HEK293 (cell line): ENCODE data around the gene KCNV2.
"Not testable (repeated sequence)": the region's sequence is repeated elsewhere in the genome, so short reads cannot be mapped to it uniquely, and the experiment has no call there.

Experiments used
- CTCF ChIA-PET: fragments of 350-600 bp; formaldehyde crosslinking; extraction: SDS; loops from one replicate; lab custom pipeline; 2021; ENCODE audit warnings: antibody characterized with exemption; lab: Yijun Ruan, JAX
- POLR2A ChIA-PET: fragments of 300-600 bp; formaldehyde crosslinking; extraction: SDS; loops from one replicate; lab custom pipeline; 2020; ENCODE audit warnings: antibody characterized with exemption, inconsistent platforms; lab: Yijun Ruan, JAX
- H3K27ac ChIP-seq: fragments of 200-500 bp; sonication (Bioruptor generic); 2 replicates; pipeline ENCODE4 v1.5.1; 2014; ENCODE audit warnings: low read depth, low read length, control low read depth, inconsistent platforms; ENCODE audit errors: extremely low read depth
- H3K36me3 ChIP-seq, 2 experiments: fragments of 200-500 bp in 1 of 2; sonication (Bioruptor generic) in 1 of 2; 1 replicate in 1 of 2; 2 replicates in 1 of 2; pipeline ENCODE4 v1.5.1; 2014 to 2017; ENCODE audit warnings: inconsistent platforms in 2 of 2, low read length in 2 of 2; ENCODE audit not compliant: control insufficient read depth in 2 of 2, insufficient read depth in 1 of 2
- H3K4me1 ChIP-seq: fragments of 200-500 bp; sonication (Bioruptor generic); 2 replicates; pipeline ENCODE4 v1.5.1; 2014; ENCODE audit warnings: mild to moderate bottlenecking, low read length, inconsistent platforms; ENCODE audit not compliant: control insufficient read depth, insufficient read depth
- H3K4me3 ChIP-seq: 2 replicates; pipeline ENCODE4 v1.5.1; 2011; ENCODE audit warnings: low read depth, mild to moderate bottlenecking, control low read depth, low read length, moderate library complexity
- H3K9me3 ChIP-seq: fragments of 200-500 bp; sonication (Bioruptor generic); 2 replicates; pipeline ENCODE4 v1.5.1; 2014; ENCODE audit warnings: low read depth, low read length, inconsistent platforms; ENCODE audit not compliant: control insufficient read depth, insufficient read depth
- GLI2 ChIP-seq: fragments of 450-650 bp; formaldehyde crosslinking; IDR thresholded peaks from 2 replicates; pipeline ENCODE4; 2017; ENCODE audit warnings: missing biosample characterization, missing genetic modification characterization, low read depth, borderline replicate concordance
- IKZF3 ChIP-seq: fragments of 450-650 bp; IDR thresholded peaks from 2 replicates; pipeline ENCODE4 v1.5.0; 2018; ENCODE audit warnings: missing biosample characterization, mild to moderate bottlenecking, missing genetic modification characterization, moderate library complexity
- INSM2 ChIP-seq: fragments of 450-650 bp; formaldehyde crosslinking; IDR thresholded peaks from 2 replicates; pipeline ENCODE4 v1.5.1; 2016; ENCODE audit warnings: missing biosample characterization, missing genetic modification characterization
- KLF7 ChIP-seq: fragments of 450-650 bp; formaldehyde crosslinking; IDR thresholded peaks from 2 replicates; pipeline ENCODE4 v1.5.1; 2016; ENCODE audit warnings: missing biosample characterization, missing genetic modification characterization, borderline replicate concordance
- ZBTB20 ChIP-seq: fragments of 450-650 bp; formaldehyde crosslinking; IDR thresholded peaks from 2 replicates; pipeline ENCODE4 v1.5.1; 2016; ENCODE audit warnings: missing biosample characterization, missing genetic modification characterization
- ZNF121 ChIP-seq: fragments of 450-650 bp; formaldehyde crosslinking; IDR thresholded peaks from 2 replicates; pipeline ENCODE4 v1.5.1; 2016; ENCODE audit warnings: missing biosample characterization, missing genetic modification characterization
- ZNF138 ChIP-seq: fragments of 450-650 bp; formaldehyde crosslinking; IDR thresholded peaks from 2 replicates; pipeline ENCODE4 v1.5.1; 2016; ENCODE audit warnings: missing biosample characterization, missing genetic modification characterization, borderline replicate concordance
- ZNF146 ChIP-seq: fragments of 450-650 bp; formaldehyde crosslinking; IDR thresholded peaks from 2 replicates; pipeline ENCODE4 v1.5.1; 2016; ENCODE audit warnings: missing biosample characterization, missing genetic modification characterization
- ZNF2 ChIP-seq: fragments of 450-650 bp; formaldehyde crosslinking; IDR thresholded peaks from 2 replicates; pipeline ENCODE4 v1.5.1; 2016; ENCODE audit warnings: missing biosample characterization, missing genetic modification characterization
- ZNF211 ChIP-seq: fragments of 450-650 bp; formaldehyde crosslinking; IDR thresholded peaks from 2 replicates; pipeline ENCODE4 v1.5.1; 2016; ENCODE audit warnings: low read depth, missing biosample characterization, missing genetic modification characterization
- ZNF26 ChIP-seq: fragments of 450-650 bp; formaldehyde crosslinking; IDR thresholded peaks from 2 replicates; pipeline ENCODE4 v1.5.1; 2016; ENCODE audit warnings: missing biosample characterization, missing genetic modification characterization
- ZNF335 ChIP-seq: fragments of 450-650 bp; formaldehyde crosslinking; conservative IDR thresholded peaks from 2 replicates; pipeline ENCODE4 v1.5.1; 2016; ENCODE audit warnings: missing biosample characterization, missing genetic modification characterization
- ZNF341 ChIP-seq: fragments of 450-650 bp; formaldehyde crosslinking; IDR thresholded peaks from 2 replicates; pipeline ENCODE4; 2016; ENCODE audit warnings: low read depth, missing biosample characterization, missing genetic modification characterization
- ZNF416 ChIP-seq: fragments of 450-650 bp; formaldehyde crosslinking; IDR thresholded peaks from 2 replicates; pipeline ENCODE4 v1.5.1; 2016; ENCODE audit warnings: missing biosample characterization, missing genetic modification characterization
- ZNF426 ChIP-seq: fragments of 450-650 bp; formaldehyde crosslinking; IDR thresholded peaks from 2 replicates; pipeline ENCODE4 v1.5.1; 2017; ENCODE audit warnings: missing biosample characterization, missing genetic modification characterization, mild to moderate bottlenecking, inconsistent platforms, moderate library complexity
- ZNF449 ChIP-seq: fragments of 450-650 bp; formaldehyde crosslinking; IDR thresholded peaks from 2 replicates; pipeline ENCODE4 v1.5.1; 2017; ENCODE audit warnings: missing biosample characterization, mild to moderate bottlenecking, missing genetic modification characterization, moderate library complexity
- ZNF549 ChIP-seq: fragments of 450-650 bp; IDR thresholded peaks from 2 replicates; pipeline ENCODE4 v1.5.1; 2018; ENCODE audit warnings: missing biosample characterization, missing genetic modification characterization, mild to moderate bottlenecking, inconsistent platforms, moderate library complexity
- ZNF677 ChIP-seq: fragments of 450-650 bp; IDR thresholded peaks from 2 replicates; pipeline ENCODE4 v1.5.0; 2018; ENCODE audit warnings: missing biosample characterization, mild to moderate bottlenecking, missing genetic modification characterization, moderate library complexity
- ZNF692 ChIP-seq: fragments of 450-650 bp; formaldehyde crosslinking; IDR thresholded peaks from 2 replicates; pipeline ENCODE4 v1.5.1; 2016; ENCODE audit warnings: missing biosample characterization, missing genetic modification characterization
- ZNF785 ChIP-seq: fragments of 450-650 bp; formaldehyde crosslinking; IDR thresholded peaks from 2 replicates; pipeline ENCODE4 v1.5.1; 2016; ENCODE audit warnings: missing biosample characterization, missing genetic modification characterization

The KCNV2 gene

GRCh38 chr9:2707256-2707655 lies 10.1 kb upstream of the KCNV2 start:
- H3K4me3 ChIP-seq, H3K4me1 ChIP-seq, POLR2A ChIA-PET, H3K36me3 ChIP-seq, H3K27ac ChIP-seq, H3K9me3 ChIP-seq: not testable (repeated sequence)
- CTCF ChIA-PET = interaction anchor here (1.0 to 1.3 kb wide), 2 partner anchors 20 to 152 kb away, joined by 4 to 8 read pairs; no protein-coding TSS in a partner anchor
- peak; percentile 80 for TF ChIP-seq ZNF146 (tag by site-specific recombination)

- no peaks in the 10 kb centered on the region for H3K9me3 ChIP-seq
- ChIA-PET CTCF (no interaction called here), POLR2A (interaction anchor here (0.5 kb wide), 1 partner anchor 500 kb away, joined by 5 read pairs; no protein-coding TSS in a partner anchor)
- no peak overlapping the region for H3K4me3 ChIP-seq
- TF ChIP-seq ZNF692 (no peak), GLI2 (tag by site-specific recombination) (no peak), ZNF121 (tag by site-specific recombination) (no peak), IKZF3 (no peak), KLF7 (no peak), ZNF341 (tag by site-specific recombination) (no peak), ZNF2 (no peak), ZNF26 (tag by site-specific recombination) (no peak), INSM2 (no peak), ZNF138 (no peak), ZBTB20 (tag by site-specific recombination) (no peak), ZNF449 (no peak), ZNF211 (tag by site-specific recombination) (no peak), ZNF426 (no peak), ZNF416 (tag by site-specific recombination) (no peak), ZNF549 (no peak), ZNF677 (tag by site-specific recombination) (no peak), ZNF785 (no peak), ZNF335 (no peak)
- no peaks in the 10 kb centered on the region for H3K36me3 ChIP-seq
- H3K27ac ChIP-seq = no peak overlapping the region
- H3K4me1 ChIP-seq = no peaks in the 10 kb centered on the region
These were observed 7.6 kb upstream of the KCNV2 start for GRCh38 chr9:2709645-2710101.
